Glutamatergic neuron (in vitro differentiated cells): ENCODE results near the gene WDR27. TPM values are rescaled to one million over a fixed set of nuclear protein-coding genes. Genes with fewer than 3 reads are reported as not detected.

Experiments
- DNase-seq: peaks from one replicate; pipeline ENCODE4 v3.0.0; 2022
- H3K27ac Mint-ChIP-seq: one replicate; pipeline ENCODE4 v1.8.0; 2020; ENCODE audit warnings: mild to moderate bottlenecking, mixed read lengths, inconsistent platforms; ENCODE audit not compliant: unreplicated experiment
- H3K27me3 Mint-ChIP-seq: one replicate; pipeline ENCODE4 v1.8.0; 2020; ENCODE audit warnings: mild to moderate bottlenecking, moderate library complexity, mixed read lengths, inconsistent platforms; ENCODE audit not compliant: unreplicated experiment
- H3K36me3 Mint-ChIP-seq: one replicate; pipeline ENCODE4 v1.8.0; 2020; ENCODE audit warnings: mild to moderate bottlenecking, mixed read lengths, inconsistent platforms; ENCODE audit not compliant: unreplicated experiment
- H3K4me1 Mint-ChIP-seq: one replicate; pipeline ENCODE4 v1.8.0; 2020; ENCODE audit warnings: mild to moderate bottlenecking, low read depth, mixed read lengths, inconsistent platforms; ENCODE audit not compliant: unreplicated experiment
- H3K4me3 Mint-ChIP-seq: one replicate; pipeline ENCODE4 v1.8.0; 2020; ENCODE audit warnings: mild to moderate bottlenecking, mixed read lengths, inconsistent platforms; ENCODE audit not compliant: unreplicated experiment
- H3K9me3 Mint-ChIP-seq: one replicate; pipeline ENCODE4 v1.8.0; 2020; ENCODE audit warnings: mild to moderate bottlenecking, moderate library complexity, mixed read lengths, inconsistent platforms; ENCODE audit not compliant: unreplicated experiment
- CTCF ChIP-seq: fragments of 200-600 bp; sonication (generic); IDR thresholded peaks from one replicate; pipeline ENCODE4 v1.5.0; 2021; ENCODE audit not compliant: partially characterized antibody, unreplicated experiment
- total RNA-seq: library from RNA; stranded (reverse); fragmentation: NEBNext Ultra II Directional; extraction: Animal tissue kit (Norgen Biotek cat#: 25700); gene quantifications from one replicate; pipeline ENCODE4 v1.2.1, GENCODE V29; 2021; ENCODE audit not compliant: unreplicated experiment

The WDR27 gene
- total RNA-seq, 1 donor from 2014 or later: 64.8 TPM

DNA sequence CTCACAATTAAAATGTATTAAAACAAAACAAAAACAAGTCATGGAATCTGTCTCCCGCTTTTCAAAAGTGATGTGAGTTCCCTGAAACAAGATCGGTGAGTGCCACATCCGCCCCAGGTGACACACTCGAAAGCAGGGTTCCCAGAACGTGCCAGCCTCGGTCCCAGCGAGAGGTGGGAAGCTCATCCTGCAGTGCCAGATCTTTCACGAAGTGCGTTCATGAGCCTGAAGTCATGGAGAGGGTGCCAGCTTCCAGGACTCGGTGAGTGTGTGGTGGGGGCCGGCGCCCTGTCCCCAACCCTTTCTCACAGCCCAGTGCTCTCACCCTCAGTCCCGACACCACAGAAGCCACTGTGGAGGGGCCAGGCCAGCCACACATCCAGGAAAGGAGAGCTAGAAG lies 127.4 kb downstream of the WDR27 start:
- H3K4me1 Mint-ChIP-seq: no peaks in the 10 kb centered on the region
- no peak for DNase-seq
- H3K4me3 Mint-ChIP-seq: no peak overlapping the region
- H3K27me3 Mint-ChIP-seq: no peaks in the 10 kb centered on the region
- peaks cover 10% of the 10 kb centered on the region for H3K36me3 Mint-ChIP-seq
- H3K9me3 Mint-ChIP-seq: no peaks in the 10 kb centered on the region
- H3K27ac Mint-ChIP-seq: no peak overlapping the region
- no peak for TF ChIP-seq CTCF

GRCh38 chr6:169573883-169574282 lies 127.9 kb downstream of the WDR27 start:
- H3K27ac Mint-ChIP-seq: no peak overlapping the region

DNA sequence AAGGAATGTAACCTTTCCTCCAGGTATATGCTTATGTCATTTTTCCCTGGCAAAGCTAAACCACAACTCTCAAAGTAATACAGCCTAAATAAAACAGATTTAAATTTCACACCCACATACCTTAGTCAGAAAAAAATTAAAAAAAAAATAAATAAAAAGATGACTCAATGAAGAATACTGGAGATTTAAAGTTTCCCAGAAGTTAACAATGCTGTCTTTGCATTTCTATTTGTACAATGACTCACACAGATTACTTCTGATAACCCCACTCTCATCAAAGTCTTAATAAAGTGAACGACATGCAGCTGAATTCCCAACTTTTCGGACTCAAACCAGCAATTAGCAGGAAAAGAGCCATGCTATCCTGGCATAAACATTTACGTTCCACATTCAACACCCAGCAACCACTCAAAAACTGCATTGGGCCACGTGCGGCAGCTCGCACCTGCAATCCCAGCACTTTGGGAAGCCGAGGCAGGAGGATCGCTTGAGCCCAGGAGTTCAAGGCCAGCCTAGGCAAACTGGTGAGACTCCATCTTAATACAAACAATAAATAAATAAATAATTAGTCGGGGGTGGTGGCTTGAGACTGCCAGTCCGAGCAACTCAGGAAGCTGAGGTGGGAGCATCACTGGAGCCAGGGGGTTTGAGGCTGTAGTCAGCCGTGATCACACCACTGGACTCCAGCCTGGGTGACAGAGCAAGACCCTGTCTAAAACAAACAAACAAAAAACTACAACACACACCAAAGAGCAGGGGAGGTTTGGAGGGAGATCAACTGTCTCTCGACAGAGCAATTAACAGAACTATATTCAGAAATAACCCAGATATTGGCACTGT lies 130.5 kb downstream of the WDR27 start:
- H3K9me3 Mint-ChIP-seq: no peaks in the 10 kb centered on the region
- H3K27me3 Mint-ChIP-seq: no peaks in the 10 kb centered on the region
- no peak for TF ChIP-seq CTCF
- H3K4me1 Mint-ChIP-seq: peaks cover 2% of the 10 kb centered on the region
- DNase-seq: no peak
- H3K27ac Mint-ChIP-seq: no peak overlapping the region
- no peak overlapping the region for H3K4me3 Mint-ChIP-seq
- no peaks in the 10 kb centered on the region for H3K36me3 Mint-ChIP-seq

More at GRCh38 chr6:169573883-169574282, 127.9 kb downstream of the WDR27 start:
- Mint-ChIP-seq H3K4me1 (no peaks in the 10 kb centered on the region), H3K27me3 (no peaks in the 10 kb centered on the region), H3K4me3 (no peak overlapping the region), H3K36me3 (peaks cover 10% of the 10 kb centered on the region), H3K9me3 (no peaks in the 10 kb centered on the region)
- no peak for DNase-seq
- TF ChIP-seq CTCF: no peak

DNA sequence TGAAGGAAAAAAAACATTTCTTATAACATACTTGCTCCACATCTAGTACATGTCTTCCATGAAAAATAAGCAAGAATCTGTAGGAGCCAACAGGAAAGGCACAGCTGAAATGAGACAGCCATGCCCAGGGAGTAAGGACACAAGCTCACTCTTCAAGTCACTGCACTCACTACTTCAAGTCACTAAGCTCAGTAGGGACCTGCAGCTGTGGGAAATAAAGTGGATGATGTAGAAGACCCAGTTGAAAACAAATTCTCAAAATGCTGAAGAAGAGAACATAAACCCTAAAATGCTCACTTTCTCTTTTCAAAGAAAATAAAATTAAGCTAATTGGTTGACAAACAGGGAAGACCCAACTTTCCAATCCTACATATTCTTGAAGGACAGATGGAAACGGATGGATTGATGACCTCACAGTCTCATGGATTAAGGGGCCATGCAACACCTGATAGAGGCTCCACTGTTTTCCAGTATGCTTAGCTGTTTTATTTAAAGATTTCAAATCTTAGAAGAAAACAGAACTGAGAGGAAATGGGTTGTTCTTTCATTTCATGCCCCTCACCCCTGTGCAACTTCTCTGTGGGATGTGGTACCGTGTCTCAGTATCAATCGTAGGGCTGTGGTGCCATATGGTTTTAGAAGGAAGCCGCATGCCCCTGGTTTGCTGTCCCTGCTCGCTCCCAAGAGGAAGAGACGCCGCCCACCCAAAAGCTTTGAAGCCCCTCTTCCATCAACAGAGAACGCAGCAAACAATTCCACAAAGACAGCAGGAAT lies 133.3 kb downstream of the WDR27 start:
- no peak for DNase-seq
- no peak overlapping the region for H3K27ac Mint-ChIP-seq
- H3K36me3 Mint-ChIP-seq: no peaks in the 10 kb centered on the region
- TF ChIP-seq CTCF: no peak
- peaks cover 2% of the 10 kb centered on the region for H3K4me1 Mint-ChIP-seq
- no peaks in the 10 kb centered on the region for H3K27me3 Mint-ChIP-seq
- H3K9me3 Mint-ChIP-seq: no peaks in the 10 kb centered on the region
- no peak overlapping the region for H3K4me3 Mint-ChIP-seq

DNA sequence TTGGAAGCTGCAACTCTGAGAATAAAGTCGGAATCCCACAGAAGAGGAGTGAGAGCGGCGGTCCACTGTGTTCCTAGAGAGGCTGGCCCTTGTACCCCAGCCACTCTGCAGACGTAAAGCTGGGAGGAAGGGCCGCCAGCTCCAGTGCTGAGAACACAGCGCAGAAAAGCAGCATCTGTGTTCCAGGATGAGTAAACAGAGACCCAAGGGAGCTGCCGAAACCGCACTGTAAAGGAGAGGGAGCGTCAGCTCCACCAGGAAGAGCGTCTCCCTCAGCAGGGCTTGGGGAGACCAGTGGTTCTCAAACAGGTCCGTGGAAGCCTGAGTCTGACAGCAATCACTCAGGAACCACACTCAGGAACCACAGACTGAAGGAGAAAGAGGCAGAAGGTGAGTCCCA lies 134.0 kb downstream of the WDR27 start:
- no peak overlapping the region for H3K4me3 Mint-ChIP-seq
- peaks cover under 1% of the 10 kb centered on the region for H3K36me3 Mint-ChIP-seq
- no peaks in the 10 kb centered on the region for H3K27me3 Mint-ChIP-seq
- no peak for TF ChIP-seq CTCF
- H3K27ac Mint-ChIP-seq: no peak overlapping the region
- peaks cover 2% of the 10 kb centered on the region for H3K4me1 Mint-ChIP-seq
- H3K9me3 Mint-ChIP-seq: peaks cover under 1% of the 10 kb centered on the region
- no peak for DNase-seq
